ENCODE measurements around the gene KCNQ5. TPM values are rescaled to one million over a fixed set of nuclear protein-coding genes. Genes with fewer than 3 reads are reported as not detected.

The KCNQ5 gene
- total and polyA plus RNA-seq, 2 of the 8 experiments (the other 6 are each of a cell fraction or from before 2014, with no cell fraction given) = 0.83 to 1.2 TPM

DNA sequence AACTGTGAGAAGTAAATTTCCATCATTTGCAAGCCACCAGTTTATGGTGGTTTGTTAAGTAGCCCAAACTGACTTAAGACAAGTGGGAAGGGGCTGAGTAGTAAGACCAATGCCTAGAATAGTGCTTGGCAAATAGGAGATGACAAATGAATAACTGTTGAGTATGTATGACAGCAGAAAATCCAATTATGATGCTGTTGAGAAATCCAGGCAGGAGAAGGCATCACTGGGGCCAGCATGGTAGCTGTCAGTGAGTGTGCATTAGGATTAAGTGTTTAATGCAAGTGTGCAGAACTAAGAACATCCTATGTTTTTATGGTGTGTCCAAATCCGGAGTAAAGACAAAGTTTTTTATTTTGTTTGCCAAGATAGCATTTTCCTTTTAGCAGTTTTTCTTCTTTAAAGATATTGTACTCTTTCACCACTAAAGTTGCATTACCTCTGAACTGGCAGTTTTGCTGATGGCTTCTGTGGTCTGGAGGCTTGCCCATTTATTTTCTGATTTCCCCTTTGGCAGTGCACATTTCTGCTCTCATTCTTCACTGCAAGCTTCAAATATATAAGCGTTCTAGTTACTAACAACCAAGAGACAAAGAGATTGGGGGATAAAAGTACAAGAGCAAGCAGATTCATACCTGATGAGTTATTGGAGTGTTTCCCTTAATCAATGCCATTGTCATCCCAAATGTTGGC, 289.7 kb downstream of the KCNQ5 start (continued):
- no peak for TF ChIP-seq TBP (IDR thresholded peaks at IDR 0.05; ENCODE audit: low read depth, low read length)

All from H1 (cell line).